ENCODE data around the gene USPL1.

DNA sequence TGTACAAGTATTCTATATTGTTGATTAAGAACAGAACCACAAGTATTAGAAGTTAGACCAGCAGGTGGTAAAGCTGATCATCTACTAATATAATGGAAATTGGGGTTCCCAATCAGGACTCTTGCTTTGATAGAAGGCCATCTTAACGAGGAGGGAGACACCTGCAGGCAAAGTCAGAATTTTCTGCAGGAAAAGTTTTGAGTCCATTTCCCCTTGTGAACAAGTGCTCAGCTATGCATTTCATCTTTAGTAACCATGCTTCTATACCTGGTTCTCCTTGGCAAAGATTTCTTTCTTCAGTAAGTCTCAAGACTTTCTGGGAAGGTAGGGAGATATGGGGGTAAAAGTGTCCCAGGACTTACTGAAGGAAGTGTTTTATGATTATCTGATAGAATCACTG lies 36.1 kb upstream of the USPL1 start:
- TF ChIP-seq, protein P1, sequence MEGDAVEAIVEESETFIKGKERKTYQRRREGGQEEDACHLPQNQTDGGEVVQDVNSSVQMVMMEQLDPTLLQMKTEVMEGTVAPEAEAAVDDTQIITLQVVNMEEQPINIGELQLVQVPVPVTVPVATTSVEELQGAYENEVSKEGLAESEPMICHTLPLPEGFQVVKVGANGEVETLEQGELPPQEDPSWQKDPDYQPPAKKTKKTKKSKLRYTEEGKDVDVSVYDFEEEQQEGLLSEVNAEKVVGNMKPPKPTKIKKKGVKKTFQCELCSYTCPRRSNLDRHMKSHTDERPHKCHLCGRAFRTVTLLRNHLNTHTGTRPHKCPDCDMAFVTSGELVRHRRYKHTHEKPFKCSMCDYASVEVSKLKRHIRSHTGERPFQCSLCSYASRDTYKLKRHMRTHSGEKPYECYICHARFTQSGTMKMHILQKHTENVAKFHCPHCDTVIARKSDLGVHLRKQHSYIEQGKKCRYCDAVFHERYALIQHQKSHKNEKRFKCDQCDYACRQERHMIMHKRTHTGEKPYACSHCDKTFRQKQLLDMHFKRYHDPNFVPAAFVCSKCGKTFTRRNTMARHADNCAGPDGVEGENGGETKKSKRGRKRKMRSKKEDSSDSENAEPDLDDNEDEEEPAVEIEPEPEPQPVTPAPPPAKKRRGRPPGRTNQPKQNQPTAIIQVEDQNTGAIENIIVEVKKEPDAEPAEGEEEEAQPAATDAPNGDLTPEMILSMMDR (IDR thresholded peaks at IDR 0.05): no peak
- TF ChIP-seq EP300 (IDR thresholded peaks at IDR 0.05): no peak
- TF ChIP-seq POLR2AphosphoS5 (IDR thresholded peaks at IDR 0.05): no peak
